SK-N-SH (cell line): Measurements from ENCODE around the gene MMS22L. TPM values are rescaled to one million over a fixed set of nuclear protein-coding genes. Genes with fewer than 3 reads are reported as not detected.

Source experiments
- CTCF ChIA-PET: fragments of 300-600, 350-600 bp; formaldehyde crosslinking; extraction: SDS; loops from one replicate; lab custom pipeline; 2021; lab: Yijun Ruan, JAX
- POLR2A ChIA-PET: fragments of 350-600 bp; sonication (Branson Sonifier 250); formaldehyde crosslinking; extraction: SDS; loops from one replicate; lab custom pipeline; 2020; ENCODE audit warnings: antibody characterized with exemption, inconsistent platforms; lab: Yijun Ruan, JAX
- DNase-seq: peaks from one replicate; pipeline ENCODE4 v3.0.0; 2012
- H2AFZ ChIP-seq: fragments of 200-600 bp; sonication (generic); 2 replicates; pipeline ENCODE4 v1.8.1; 2016; ENCODE audit warnings: antibody characterized with exemption, mild to moderate bottlenecking, low read depth
- H3F3A ChIP-seq: fragments of 200-600 bp; sonication (generic); replicated peaks from 2 replicates; pipeline ENCODE3; 2016; ENCODE audit warnings: antibody characterized with exemption, mild to moderate bottlenecking; ENCODE audit not compliant: insufficient read depth
- H3K27ac ChIP-seq, 2 experiments: fragments of 200-500 bp in 1 of 2; fragments of 200-600 bp in 1 of 2; sonication (Bioruptor generic) in 1 of 2; sonication (generic), shearing (Covaris generic) in 1 of 2; 2 replicates each; pipeline versions ENCODE4 v1.5.1 to v1.6.1; 2014 to 2016; ENCODE audit warnings: low read depth in 2 of 2, inconsistent platforms in 1 of 2, low read length in 1 of 2, mild to moderate bottlenecking in 1 of 2, mixed read lengths in 1 of 2
- H3K27me3 ChIP-seq: fragments of 200-600 bp; sonication (generic), shearing (Covaris generic); 2 replicates; pipeline ENCODE4 v1.6.1; 2016; ENCODE audit warnings: mixed run types; ENCODE audit not compliant: insufficient read depth
- H3K36me3 ChIP-seq, 2 experiments: fragments of 200-500 bp in 1 of 2; fragments of 200-600 bp in 1 of 2; sonication (Bioruptor generic) in 1 of 2; sonication (generic) in 1 of 2; replicated peaks in 1 of 2; 2 replicates each; pipeline versions ENCODE3 to v1.5.1; 2014 to 2016; ENCODE audit warnings: low read length in 1 of 2, mild to moderate bottlenecking in 1 of 2; ENCODE audit not compliant: insufficient read depth in 2 of 2, control insufficient read depth in 1 of 2
- H3K4me1 ChIP-seq, 2 experiments: fragments of 200-500 bp in 1 of 2; fragments of 200-600 bp in 1 of 2; sonication (Bioruptor generic) in 1 of 2; sonication (generic), shearing (Covaris generic) in 1 of 2; 2 replicates each; pipeline versions ENCODE4 v1.5.1 to v1.6.1; 2014 to 2016; ENCODE audit warnings: low read depth in 1 of 2, low read length in 1 of 2, mixed run types in 1 of 2; ENCODE audit not compliant: insufficient read depth in 2 of 2, control insufficient read depth in 1 of 2
- H3K4me2 ChIP-seq: fragments of 200-600 bp; sonication (generic), shearing (Covaris generic); 2 replicates; pipeline ENCODE4 v1.6.1; 2017; ENCODE audit warnings: mixed run types
- H3K4me3 ChIP-seq, 2 experiments: fragments of 200-500 bp in 1 of 2; fragments of 200-600 bp in 1 of 2; sonication (Bioruptor generic) in 1 of 2; sonication (generic), shearing (Covaris generic) in 1 of 2; 2 replicates each; pipeline versions ENCODE4 v1.5.1 to v1.8.1; 2014 to 2016; ENCODE audit warnings: low read depth in 2 of 2, inconsistent platforms in 1 of 2, low read length in 1 of 2, mild to moderate bottlenecking in 1 of 2, mixed read lengths in 1 of 2, moderate library complexity in 1 of 2
- H3K79me2 ChIP-seq: fragments of 200-600 bp; sonication (generic); 2 replicates; pipeline ENCODE4 v1.8.1; 2017; ENCODE audit warnings: mild to moderate bottlenecking; ENCODE audit not compliant: insufficient read depth
- H3K9ac ChIP-seq: fragments of 200-600 bp; sonication (generic); 2 replicates; pipeline ENCODE4 v1.6.1; 2017; ENCODE audit warnings: mixed run types
- H3K9me2 ChIP-seq: fragments of 200-600 bp; sonication (generic); 2 replicates; pipeline ENCODE4 v1.6.1; 2017; ENCODE audit warnings: mixed run types
- H3K9me3 ChIP-seq: fragments of 200-600 bp; sonication (generic); 2 replicates; pipeline ENCODE4 v1.6.1; 2017; ENCODE audit warnings: mixed run types, mild to moderate bottlenecking, moderate library complexity
- H4K20me1 ChIP-seq: fragments of 200-600 bp; sonication (generic); 2 replicates; pipeline ENCODE4 v1.6.1; 2017; ENCODE audit warnings: mild to moderate bottlenecking, mixed run types; ENCODE audit not compliant: insufficient read depth
- CHD2 ChIP-seq: fragments of 150-350 bp; IDR thresholded peaks from 2 replicates; pipeline ENCODE4 v1.6.1; 2018; ENCODE audit warnings: low read length; ENCODE audit not compliant: partially characterized antibody
- EP300 ChIP-seq, 2 experiments: IDR thresholded peaks; 2 replicates each; pipeline versions ENCODE4 v1.4.0 to v1.6.1; 2012; ENCODE audit warnings: borderline replicate concordance in 1 of 2, low read depth in 1 of 2, low read length in 1 of 2
- EZH2phosphoT487 ChIP-seq: fragments of 200-600 bp; sonication (generic); IDR thresholded peaks from 2 replicates; pipeline ENCODE4 v1.6.1; 2017; ENCODE audit warnings: low read depth, mixed run types, mild to moderate bottlenecking, antibody characterized with exemption, moderate library complexity, borderline replicate concordance
- FOSL2 ChIP-seq: IDR thresholded peaks from 2 replicates; pipeline ENCODE4 v1.4.0; 2012; ENCODE audit warnings: low read depth, mild to moderate bottlenecking, moderate library complexity, borderline replicate concordance
- FOXJ3 ChIP-seq: sonication (generic); formaldehyde crosslinking; IDR thresholded peaks from 2 replicates; pipeline ENCODE4 v1.5.1; 2020; ENCODE audit warnings: mild to moderate bottlenecking, missing genetic modification reagents
- FOXM1 ChIP-seq: IDR thresholded peaks from 2 replicates; pipeline ENCODE4 v1.4.0; 2012; ENCODE audit warnings: low read depth, mild to moderate bottlenecking
- GATA2 ChIP-seq: sonication (generic); formaldehyde crosslinking; IDR thresholded peaks from 2 replicates; pipeline ENCODE4 v1.5.0; 2020; ENCODE audit warnings: mild to moderate bottlenecking, missing genetic modification reagents
- NRF1 ChIP-seq: IDR thresholded peaks from 2 replicates; pipeline ENCODE4 v1.6.1; 2012; ENCODE audit warnings: low read depth, mild to moderate bottlenecking, low read length
- RCOR1 ChIP-seq: fragments of 150-350 bp; IDR thresholded peaks from 2 replicates; pipeline ENCODE4 v1.6.1; 2017; ENCODE audit warnings: antibody characterized with exemption, low read length
- RFX5 ChIP-seq: IDR thresholded peaks from 2 replicates; pipeline ENCODE4 v1.6.1; 2012; ENCODE audit warnings: mild to moderate bottlenecking, improper control_type of control experiment, low read length
- SIN3A ChIP-seq: IDR thresholded peaks from 2 replicates; pipeline ENCODE4 v1.6.1; 2012; ENCODE audit warnings: low read depth, mild to moderate bottlenecking, low read length, moderate library complexity, borderline replicate concordance
- TCF12 ChIP-seq: IDR thresholded peaks from 2 replicates; pipeline ENCODE4 v1.4.0; 2012
- TEAD4 ChIP-seq: IDR thresholded peaks from 2 replicates; pipeline ENCODE4 v1.4.0; 2012; ENCODE audit warnings: mild to moderate bottlenecking, borderline replicate concordance; ENCODE audit not compliant: insufficient read depth
- YY1 ChIP-seq: IDR thresholded peaks from 2 replicates; pipeline ENCODE4 v1.4.0; 2012; ENCODE audit warnings: low read depth, mild to moderate bottlenecking
- WGBS: methylation state at CpG from one replicate; pipeline ENCODE4 v1.1.6; 2017; ENCODE audit warnings: low lambda C conversion rate; 5-methylcytosine and 5-hydroxymethylcytosine counted together
- polyA plus RNA-seq, 3 experiments: library from polyadenylated mRNA; depleted of rRNA; stranded (reverse); fragments of >200 nt; gene quantifications; 2 replicates each; pipeline ENCODE4 v1.2.3, GENCODE V29; 2012
- TF ChIP-seq, protein P1 (sequence below): fragments of 200-600 bp; sonication (generic); IDR thresholded peaks from 2 replicates; pipeline ENCODE4 v1.6.1; 2017; ENCODE audit warnings: antibody characterized with exemption, mild to moderate bottlenecking, moderate library complexity
- TF ChIP-seq, protein P2 (sequence below): IDR thresholded peaks from 2 replicates; pipeline ENCODE4; 2012
- TF ChIP-seq, protein P3 (sequence below): IDR thresholded peaks from 2 replicates; pipeline ENCODE4 v1.4.0; 2012; ENCODE audit warnings: low read depth, borderline replicate concordance
- TF ChIP-seq, protein P4 (sequence below): IDR thresholded peaks from 2 replicates; pipeline ENCODE4 v1.4.0; 2012; ENCODE audit warnings: low read depth, borderline replicate concordance
- TF ChIP-seq, protein P5 (sequence below): fragments of 150-350 bp; IDR thresholded peaks from 2 replicates; pipeline ENCODE4 v1.6.1; 2016; ENCODE audit warnings: mild to moderate bottlenecking, low read depth, low read length
- TF ChIP-seq, protein P6 (sequence below): fragments of 150-350 bp; IDR thresholded peaks from 2 replicates; pipeline ENCODE4 v1.6.1; 2017; ENCODE audit warnings: antibody characterized with exemption, low read length, low read depth, borderline replicate concordance

MMS22L gene
- polyA plus RNA-seq, 1 of the 3 experiments (the other 2 are of a cell fraction): 4.3 TPM

DNA sequence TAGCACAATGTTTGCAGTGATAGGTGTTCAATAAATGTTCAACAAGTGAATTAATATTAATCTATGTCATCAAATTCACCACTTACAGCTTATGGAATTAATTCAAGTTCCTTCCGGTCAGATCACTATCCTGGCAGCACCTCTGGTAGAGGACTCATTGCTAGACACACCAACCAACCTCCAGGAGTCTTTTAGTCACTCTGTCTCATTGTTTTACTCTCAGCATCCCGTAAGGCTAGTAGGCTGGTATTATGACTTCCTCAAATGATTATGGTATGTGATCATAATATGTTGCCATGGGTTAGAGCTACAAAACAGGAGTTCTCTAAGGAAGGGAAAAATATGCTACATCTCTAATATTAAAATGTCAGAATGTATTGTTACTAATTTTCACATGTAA is 21.7 kb upstream of the MMS22L start (continued):
- TF ChIP-seq, protein P1, sequence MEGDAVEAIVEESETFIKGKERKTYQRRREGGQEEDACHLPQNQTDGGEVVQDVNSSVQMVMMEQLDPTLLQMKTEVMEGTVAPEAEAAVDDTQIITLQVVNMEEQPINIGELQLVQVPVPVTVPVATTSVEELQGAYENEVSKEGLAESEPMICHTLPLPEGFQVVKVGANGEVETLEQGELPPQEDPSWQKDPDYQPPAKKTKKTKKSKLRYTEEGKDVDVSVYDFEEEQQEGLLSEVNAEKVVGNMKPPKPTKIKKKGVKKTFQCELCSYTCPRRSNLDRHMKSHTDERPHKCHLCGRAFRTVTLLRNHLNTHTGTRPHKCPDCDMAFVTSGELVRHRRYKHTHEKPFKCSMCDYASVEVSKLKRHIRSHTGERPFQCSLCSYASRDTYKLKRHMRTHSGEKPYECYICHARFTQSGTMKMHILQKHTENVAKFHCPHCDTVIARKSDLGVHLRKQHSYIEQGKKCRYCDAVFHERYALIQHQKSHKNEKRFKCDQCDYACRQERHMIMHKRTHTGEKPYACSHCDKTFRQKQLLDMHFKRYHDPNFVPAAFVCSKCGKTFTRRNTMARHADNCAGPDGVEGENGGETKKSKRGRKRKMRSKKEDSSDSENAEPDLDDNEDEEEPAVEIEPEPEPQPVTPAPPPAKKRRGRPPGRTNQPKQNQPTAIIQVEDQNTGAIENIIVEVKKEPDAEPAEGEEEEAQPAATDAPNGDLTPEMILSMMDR: no peak
- TF ChIP-seq, protein P2, sequence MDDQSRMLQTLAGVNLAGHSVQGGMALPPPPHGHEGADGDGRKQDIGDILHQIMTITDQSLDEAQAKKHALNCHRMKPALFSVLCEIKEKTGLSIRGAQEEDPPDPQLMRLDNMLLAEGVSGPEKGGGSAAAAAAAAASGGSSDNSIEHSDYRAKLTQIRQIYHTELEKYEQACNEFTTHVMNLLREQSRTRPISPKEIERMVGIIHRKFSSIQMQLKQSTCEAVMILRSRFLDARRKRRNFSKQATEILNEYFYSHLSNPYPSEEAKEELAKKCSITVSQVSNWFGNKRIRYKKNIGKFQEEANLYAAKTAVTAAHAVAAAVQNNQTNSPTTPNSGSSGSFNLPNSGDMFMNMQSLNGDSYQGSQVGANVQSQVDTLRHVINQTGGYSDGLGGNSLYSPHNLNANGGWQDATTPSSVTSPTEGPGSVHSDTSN: no peak
- TF ChIP-seq, protein P3, sequence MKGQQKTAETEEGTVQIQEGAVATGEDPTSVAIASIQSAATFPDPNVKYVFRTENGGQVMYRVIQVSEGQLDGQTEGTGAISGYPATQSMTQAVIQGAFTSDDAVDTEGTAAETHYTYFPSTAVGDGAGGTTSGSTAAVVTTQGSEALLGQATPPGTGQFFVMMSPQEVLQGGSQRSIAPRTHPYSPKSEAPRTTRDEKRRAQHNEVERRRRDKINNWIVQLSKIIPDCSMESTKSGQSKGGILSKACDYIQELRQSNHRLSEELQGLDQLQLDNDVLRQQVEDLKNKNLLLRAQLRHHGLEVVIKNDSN: no peak
- TF ChIP-seq, protein P4, sequence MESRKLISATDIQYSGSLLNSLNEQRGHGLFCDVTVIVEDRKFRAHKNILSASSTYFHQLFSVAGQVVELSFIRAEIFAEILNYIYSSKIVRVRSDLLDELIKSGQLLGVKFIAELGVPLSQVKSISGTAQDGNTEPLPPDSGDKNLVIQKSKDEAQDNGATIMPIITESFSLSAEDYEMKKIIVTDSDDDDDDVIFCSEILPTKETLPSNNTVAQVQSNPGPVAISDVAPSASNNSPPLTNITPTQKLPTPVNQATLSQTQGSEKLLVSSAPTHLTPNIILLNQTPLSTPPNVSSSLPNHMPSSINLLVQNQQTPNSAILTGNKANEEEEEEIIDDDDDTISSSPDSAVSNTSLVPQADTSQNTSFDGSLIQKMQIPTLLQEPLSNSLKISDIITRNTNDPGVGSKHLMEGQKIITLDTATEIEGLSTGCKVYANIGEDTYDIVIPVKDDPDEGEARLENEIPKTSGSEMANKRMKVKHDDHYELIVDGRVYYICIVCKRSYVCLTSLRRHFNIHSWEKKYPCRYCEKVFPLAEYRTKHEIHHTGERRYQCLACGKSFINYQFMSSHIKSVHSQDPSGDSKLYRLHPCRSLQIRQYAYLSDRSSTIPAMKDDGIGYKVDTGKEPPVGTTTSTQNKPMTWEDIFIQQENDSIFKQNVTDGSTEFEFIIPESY: no peak
- no peak for TF ChIP-seq RCOR1

DNA sequence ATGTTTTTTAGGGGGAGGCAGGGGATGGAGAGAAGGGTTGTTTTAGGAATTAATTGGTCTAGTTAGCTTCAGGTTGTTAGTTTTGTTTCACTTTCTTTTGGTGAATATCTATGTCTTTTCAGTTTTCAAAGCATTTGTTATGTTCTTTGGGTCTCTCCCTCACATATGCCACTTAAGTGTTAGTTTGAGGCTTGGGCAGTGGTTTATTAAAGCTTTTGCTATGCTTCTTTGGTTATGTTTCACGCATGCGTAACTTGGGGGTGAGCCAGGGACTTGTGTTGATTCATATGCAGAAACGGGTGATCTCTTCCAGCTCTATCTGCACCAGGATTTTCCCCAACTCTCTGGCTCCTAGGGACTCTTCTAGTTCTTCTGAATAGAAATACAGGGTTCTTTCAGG is 11.4 kb upstream of the MMS22L start:
- H3F3A ChIP-seq: no peaks in the 10 kb centered on the region
- no peak overlapping the region for H3K9ac ChIP-seq
- no peak for TF ChIP-seq TEAD4
- TF ChIP-seq, protein P5, sequence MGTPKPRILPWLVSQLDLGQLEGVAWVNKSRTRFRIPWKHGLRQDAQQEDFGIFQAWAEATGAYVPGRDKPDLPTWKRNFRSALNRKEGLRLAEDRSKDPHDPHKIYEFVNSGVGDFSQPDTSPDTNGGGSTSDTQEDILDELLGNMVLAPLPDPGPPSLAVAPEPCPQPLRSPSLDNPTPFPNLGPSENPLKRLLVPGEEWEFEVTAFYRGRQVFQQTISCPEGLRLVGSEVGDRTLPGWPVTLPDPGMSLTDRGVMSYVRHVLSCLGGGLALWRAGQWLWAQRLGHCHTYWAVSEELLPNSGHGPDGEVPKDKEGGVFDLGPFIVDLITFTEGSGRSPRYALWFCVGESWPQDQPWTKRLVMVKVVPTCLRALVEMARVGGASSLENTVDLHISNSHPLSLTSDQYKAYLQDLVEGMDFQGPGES: no peak
- TF ChIP-seq, protein P2: no peak
- no peak for TF ChIP-seq TCF12
- TF ChIP-seq, protein P6, sequence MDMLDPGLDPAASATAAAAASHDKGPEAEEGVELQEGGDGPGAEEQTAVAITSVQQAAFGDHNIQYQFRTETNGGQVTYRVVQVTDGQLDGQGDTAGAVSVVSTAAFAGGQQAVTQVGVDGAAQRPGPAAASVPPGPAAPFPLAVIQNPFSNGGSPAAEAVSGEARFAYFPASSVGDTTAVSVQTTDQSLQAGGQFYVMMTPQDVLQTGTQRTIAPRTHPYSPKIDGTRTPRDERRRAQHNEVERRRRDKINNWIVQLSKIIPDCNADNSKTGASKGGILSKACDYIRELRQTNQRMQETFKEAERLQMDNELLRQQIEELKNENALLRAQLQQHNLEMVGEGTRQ: no peak
- TF ChIP-seq GATA2: no peak
- TF ChIP-seq RCOR1: no peak
- no peak for TF ChIP-seq FOXM1
- TF ChIP-seq SIN3A: no peak
- TF ChIP-seq EZH2phosphoT487: no peak
- TF ChIP-seq, protein P3: no peak
- TF ChIP-seq RFX5: no peak
- TF ChIP-seq NRF1: no peak
- TF ChIP-seq YY1: no peak
- no peak for TF ChIP-seq FOXJ3 (CRISPR knock-in tag)
- no peak for TF ChIP-seq EP300 (IDR thresholded peaks at IDR 0.05; ENCODE audit: borderline replicate concordance in 1 of 2, low read depth in 1 of 2, low read length in 1 of 2)
- no peak for TF ChIP-seq FOSL2
- no peak for TF ChIP-seq CHD2
- no peak for DNase-seq
- no peaks in the 10 kb centered on the region for H3K9me3 ChIP-seq
- ChIA-PET POLR2A (no interaction called here), CTCF (interaction anchor here (1.6 kb wide), 1 partner anchor 10 kb away, joined by 3 read pairs; no protein-coding TSS in a partner anchor)
- peak overlapping the region; percentile 11; the same call in 1 of the 2 replicates for H2AFZ ChIP-seq
- H3K79me2 ChIP-seq: no peaks in the 10 kb centered on the region
- H4K20me1 ChIP-seq: no peaks in the 10 kb centered on the region
- H3K9me2 ChIP-seq: no peaks in the 10 kb centered on the region
- no peaks in the 10 kb centered on the region for H3K27me3 ChIP-seq
- no peaks in the 10 kb centered on the region for H3K36me3 ChIP-seq
- H3K4me2 ChIP-seq: no peak overlapping the region
- H3K4me1 ChIP-seq: no peaks in the 10 kb centered on the region
- no peak overlapping the region for H3K27ac ChIP-seq
- WGBS: 56% methylated on average over 3 of the region's 3 CpGs
- no peak overlapping the region for H3K4me3 ChIP-seq
